ENCODE data around the gene RPTOR.

Gene RPTOR

DNA sequence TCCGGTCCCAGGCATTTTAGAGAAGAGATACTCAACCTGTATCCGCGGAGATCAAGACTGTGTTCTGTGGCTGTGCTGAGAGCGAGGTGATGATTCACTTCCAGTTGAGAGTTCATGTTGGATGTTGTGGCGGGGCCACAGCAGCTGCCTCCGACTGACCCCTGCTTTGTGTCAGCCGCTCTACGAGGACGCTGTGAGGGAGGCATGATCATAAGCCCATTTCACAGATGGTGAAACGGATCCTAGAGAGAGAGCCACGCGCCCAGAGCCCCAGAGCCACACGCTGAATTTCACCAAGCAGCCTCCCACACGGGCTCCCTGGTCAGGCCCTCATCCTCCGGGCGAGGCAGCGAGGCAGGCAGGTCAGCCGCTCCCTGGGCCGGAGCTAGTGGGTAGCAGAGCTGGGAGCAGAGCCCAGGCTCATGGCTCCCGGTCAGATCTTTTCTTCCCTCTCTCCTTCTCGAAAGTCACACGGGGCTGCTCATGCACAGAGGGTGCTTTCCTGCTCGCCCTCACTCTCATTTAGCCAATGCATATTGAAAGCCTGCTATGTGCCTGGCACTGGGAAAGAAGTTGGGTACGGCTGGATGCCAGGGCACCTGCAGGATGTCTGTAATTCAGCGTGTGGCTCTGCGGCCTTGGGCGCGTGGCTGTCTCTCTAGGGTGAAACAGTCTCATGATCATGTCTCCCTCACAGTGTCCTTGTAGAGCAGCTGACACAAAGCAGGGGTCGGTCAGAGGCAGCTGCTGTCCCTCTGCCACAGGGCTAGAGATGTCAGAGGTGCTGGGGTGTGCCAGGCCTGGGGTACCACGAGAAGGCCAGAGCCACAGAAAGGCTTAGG is 291.4 kb downstream of the RPTOR start (continued):
- TF ChIP-seq, protein P1, sequence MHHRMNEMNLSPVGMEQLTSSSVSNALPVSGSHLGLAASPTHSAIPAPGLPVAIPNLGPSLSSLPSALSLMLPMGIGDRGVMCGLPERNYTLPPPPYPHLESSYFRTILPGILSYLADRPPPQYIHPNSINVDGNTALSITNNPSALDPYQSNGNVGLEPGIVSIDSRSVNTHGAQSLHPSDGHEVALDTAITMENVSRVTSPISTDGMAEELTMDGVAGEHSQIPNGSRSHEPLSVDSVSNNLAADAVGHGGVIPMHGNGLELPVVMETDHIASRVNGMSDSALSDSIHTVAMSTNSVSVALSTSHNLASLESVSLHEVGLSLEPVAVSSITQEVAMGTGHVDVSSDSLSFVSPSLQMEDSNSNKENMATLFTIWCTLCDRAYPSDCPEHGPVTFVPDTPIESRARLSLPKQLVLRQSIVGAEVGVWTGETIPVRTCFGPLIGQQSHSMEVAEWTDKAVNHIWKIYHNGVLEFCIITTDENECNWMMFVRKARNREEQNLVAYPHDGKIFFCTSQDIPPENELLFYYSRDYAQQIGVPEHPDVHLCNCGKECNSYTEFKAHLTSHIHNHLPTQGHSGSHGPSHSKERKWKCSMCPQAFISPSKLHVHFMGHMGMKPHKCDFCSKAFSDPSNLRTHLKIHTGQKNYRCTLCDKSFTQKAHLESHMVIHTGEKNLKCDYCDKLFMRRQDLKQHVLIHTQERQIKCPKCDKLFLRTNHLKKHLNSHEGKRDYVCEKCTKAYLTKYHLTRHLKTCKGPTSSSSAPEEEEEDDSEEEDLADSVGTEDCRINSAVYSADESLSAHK (tag by site-specific recombination; IDR thresholded peaks at IDR 0.05), result no peak
- TF ChIP-seq ZNF473 (tag by site-specific recombination; IDR thresholded peaks at IDR 0.05) (no peak), KLF1 (tag by site-specific recombination; IDR thresholded peaks at IDR 0.05) (no peak), ZNF274 (IDR thresholded peaks at IDR 0.05; ENCODE audit: low read length) (no peak), ZNF274 (tag by site-specific recombination; IDR thresholded peaks at IDR 0.05; ENCODE audit: borderline replicate concordance) (no peak), ZNF184 (tag by site-specific recombination; IDR thresholded peaks at IDR 0.05) (no peak), ZBTB7A (tag by site-specific recombination; IDR thresholded peaks at IDR 0.05; ENCODE audit: low read depth) (no peak)
- TF ChIP-seq, protein P2, sequence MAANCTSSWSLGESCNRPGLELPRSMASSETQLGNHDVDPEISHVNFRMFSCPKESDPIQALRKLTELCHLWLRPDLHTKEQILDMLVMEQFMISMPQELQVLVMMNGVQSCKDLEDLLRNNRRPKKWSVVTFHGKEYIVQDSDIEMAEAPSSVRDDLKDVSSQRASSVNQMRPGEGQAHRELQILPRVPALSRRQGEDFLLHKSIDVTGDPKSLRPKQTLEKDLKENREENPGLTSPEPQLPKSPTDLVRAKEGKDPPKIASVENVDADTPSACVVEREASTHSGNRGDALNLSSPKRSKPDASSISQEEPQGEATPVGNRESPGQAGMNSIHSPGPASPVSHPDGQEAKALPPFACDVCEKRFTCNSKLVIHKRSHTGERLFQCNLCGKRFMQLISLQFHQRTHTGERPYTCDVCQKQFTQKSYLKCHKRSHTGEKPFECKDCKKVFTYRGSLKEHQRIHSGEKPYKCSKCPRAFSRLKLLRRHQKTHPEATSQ (tag by site-specific recombination; IDR thresholded peaks at IDR 0.05), result no peak
- TF ChIP-seq, protein P3, sequence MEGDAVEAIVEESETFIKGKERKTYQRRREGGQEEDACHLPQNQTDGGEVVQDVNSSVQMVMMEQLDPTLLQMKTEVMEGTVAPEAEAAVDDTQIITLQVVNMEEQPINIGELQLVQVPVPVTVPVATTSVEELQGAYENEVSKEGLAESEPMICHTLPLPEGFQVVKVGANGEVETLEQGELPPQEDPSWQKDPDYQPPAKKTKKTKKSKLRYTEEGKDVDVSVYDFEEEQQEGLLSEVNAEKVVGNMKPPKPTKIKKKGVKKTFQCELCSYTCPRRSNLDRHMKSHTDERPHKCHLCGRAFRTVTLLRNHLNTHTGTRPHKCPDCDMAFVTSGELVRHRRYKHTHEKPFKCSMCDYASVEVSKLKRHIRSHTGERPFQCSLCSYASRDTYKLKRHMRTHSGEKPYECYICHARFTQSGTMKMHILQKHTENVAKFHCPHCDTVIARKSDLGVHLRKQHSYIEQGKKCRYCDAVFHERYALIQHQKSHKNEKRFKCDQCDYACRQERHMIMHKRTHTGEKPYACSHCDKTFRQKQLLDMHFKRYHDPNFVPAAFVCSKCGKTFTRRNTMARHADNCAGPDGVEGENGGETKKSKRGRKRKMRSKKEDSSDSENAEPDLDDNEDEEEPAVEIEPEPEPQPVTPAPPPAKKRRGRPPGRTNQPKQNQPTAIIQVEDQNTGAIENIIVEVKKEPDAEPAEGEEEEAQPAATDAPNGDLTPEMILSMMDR (tag by site-specific recombination; IDR thresholded peaks at IDR 0.05), result no peak

DNA sequence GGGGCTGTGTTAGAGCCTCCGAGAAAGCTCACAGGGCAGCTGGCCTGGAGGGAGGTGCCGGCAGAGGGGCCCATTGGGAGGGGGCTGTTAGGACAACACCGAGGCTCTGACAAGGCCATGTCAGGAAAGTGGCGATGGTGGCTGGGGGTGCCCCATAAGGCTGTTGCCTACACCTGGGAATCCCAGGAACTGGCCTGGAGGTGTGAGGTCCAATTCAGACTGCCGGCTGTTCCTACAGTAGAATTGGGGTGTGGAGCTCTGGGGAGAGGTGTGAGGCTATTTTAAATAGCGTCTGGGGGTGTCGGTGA is 292.0 kb downstream of the RPTOR start:
- CTCF ChIA-PET, result no interaction called here
- peaks cover 0 to 33% of the 10 kb centered on the region in 2 experiments; a peak in 1 of 3 replicates for H3K36me3 ChIP-seq (ENCODE audit: control insufficient read depth in 2 of 2, insufficient read depth in 1 of 2, low read length in 2 of 2)
- TF ChIP-seq EGR2 (tag by site-specific recombination; IDR thresholded peaks at IDR 0.05; ENCODE audit: low read depth), result no peak
- no peak for TF ChIP-seq ZNF266 (tag by site-specific recombination; IDR thresholded peaks at IDR 0.05; ENCODE audit: low read depth)
- TF ChIP-seq, protein P4, sequence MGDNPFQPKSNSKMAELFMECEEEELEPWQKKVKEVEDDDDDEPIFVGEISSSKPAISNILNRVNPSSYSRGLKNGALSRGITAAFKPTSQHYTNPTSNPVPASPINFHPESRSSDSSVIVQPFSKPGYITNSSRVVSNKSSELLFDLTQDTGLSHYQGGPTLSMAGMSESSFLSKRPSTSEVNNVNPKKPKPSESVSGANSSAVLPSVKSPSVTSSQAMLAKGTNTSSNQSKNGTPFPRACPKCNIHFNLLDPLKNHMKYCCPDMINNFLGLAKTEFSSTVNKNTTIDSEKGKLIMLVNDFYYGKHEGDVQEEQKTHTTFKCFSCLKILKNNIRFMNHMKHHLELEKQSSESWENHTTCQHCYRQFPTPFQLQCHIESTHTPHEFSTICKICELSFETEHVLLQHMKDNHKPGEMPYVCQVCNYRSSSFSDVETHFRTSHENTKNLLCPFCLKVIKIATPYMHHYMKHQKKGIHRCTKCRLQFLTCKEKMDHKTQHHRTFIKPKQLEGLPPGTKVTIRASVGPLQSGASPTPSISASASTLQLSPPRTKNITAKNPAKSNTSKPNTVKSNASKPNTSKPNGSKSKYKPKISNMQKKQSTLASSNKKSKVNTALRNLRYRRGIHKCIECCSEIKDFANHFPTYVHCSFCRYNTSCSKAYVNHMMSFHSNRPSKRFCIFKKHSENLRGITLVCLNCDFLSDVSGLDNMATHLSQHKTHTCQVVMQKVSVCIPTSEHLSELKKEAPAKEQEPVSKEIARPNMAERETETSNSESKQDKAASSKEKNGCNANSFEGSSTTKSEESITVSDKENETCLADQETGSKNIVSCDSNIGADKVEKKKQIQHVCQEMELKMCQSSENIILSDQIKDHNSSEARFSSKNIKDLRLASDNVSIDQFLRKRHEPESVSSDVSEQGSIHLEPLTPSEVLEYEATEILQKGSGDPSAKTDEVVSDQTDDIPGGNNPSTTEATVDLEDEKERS (tag by site-specific recombination; IDR thresholded peaks at IDR 0.05), result no peak
- TF ChIP-seq ZNF560 (tag by site-specific recombination; IDR thresholded peaks at IDR 0.05; ENCODE audit: borderline replicate concordance), result no peak
- TF ChIP-seq PRDM1 (tag by site-specific recombination; IDR thresholded peaks at IDR 0.05), result no peak
- TF ChIP-seq SP3 (tag by site-specific recombination; IDR thresholded peaks at IDR 0.05), result no peak
- no peak for TF ChIP-seq ZNF221 (tag by site-specific recombination; IDR thresholded peaks at IDR 0.05; ENCODE audit: borderline replicate concordance)
- TF ChIP-seq, protein P5, sequence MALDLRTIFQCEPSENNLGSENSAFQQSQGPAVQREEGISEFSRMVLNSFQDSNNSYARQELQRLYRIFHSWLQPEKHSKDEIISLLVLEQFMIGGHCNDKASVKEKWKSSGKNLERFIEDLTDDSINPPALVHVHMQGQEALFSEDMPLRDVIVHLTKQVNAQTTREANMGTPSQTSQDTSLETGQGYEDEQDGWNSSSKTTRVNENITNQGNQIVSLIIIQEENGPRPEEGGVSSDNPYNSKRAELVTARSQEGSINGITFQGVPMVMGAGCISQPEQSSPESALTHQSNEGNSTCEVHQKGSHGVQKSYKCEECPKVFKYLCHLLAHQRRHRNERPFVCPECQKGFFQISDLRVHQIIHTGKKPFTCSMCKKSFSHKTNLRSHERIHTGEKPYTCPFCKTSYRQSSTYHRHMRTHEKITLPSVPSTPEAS (tag by site-specific recombination; IDR thresholded peaks at IDR 0.05), result no peak
- no peak for TF ChIP-seq ZNF626 (tag by site-specific recombination; IDR thresholded peaks at IDR 0.05)
- TF ChIP-seq ZNF112 (tag by site-specific recombination; IDR thresholded peaks at IDR 0.05), result no peak
- TF ChIP-seq, protein P6, sequence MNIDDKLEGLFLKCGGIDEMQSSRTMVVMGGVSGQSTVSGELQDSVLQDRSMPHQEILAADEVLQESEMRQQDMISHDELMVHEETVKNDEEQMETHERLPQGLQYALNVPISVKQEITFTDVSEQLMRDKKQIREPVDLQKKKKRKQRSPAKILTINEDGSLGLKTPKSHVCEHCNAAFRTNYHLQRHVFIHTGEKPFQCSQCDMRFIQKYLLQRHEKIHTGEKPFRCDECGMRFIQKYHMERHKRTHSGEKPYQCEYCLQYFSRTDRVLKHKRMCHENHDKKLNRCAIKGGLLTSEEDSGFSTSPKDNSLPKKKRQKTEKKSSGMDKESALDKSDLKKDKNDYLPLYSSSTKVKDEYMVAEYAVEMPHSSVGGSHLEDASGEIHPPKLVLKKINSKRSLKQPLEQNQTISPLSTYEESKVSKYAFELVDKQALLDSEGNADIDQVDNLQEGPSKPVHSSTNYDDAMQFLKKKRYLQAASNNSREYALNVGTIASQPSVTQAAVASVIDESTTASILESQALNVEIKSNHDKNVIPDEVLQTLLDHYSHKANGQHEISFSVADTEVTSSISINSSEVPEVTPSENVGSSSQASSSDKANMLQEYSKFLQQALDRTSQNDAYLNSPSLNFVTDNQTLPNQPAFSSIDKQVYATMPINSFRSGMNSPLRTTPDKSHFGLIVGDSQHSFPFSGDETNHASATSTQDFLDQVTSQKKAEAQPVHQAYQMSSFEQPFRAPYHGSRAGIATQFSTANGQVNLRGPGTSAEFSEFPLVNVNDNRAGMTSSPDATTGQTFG (tag by site-specific recombination; IDR thresholded peaks at IDR 0.05; ENCODE audit: borderline replicate concordance), result no peak
- no peak for TF ChIP-seq MYNN (tag by site-specific recombination; IDR thresholded peaks at IDR 0.05; ENCODE audit: borderline replicate concordance)
- no peak for TF ChIP-seq ZNF501 (tag by site-specific recombination; IDR thresholded peaks at IDR 0.05)
- TF ChIP-seq ZNF175 (tag by site-specific recombination; IDR thresholded peaks at IDR 0.05), result no peak
- H3K27ac ChIP-seq (ENCODE audit: extremely low read depth, low read depth, low read length), result no peak overlapping the region
- POLR2A ChIA-PET, result no interaction called here
- no peak overlapping the region for H3K4me3 ChIP-seq (ENCODE audit: low read depth, low read length)
- H3K4me1 ChIP-seq (ENCODE audit: control insufficient read depth, insufficient read depth, low read length), result peaks cover 6% of the 10 kb centered on the region
- no peaks in the 10 kb centered on the region for H3K9me3 ChIP-seq (ENCODE audit: control insufficient read depth, insufficient read depth, low read depth, low read length)
